Mesenchymal stem cell (in vitro differentiated cells and primary cell): Measurements from ENCODE around the gene CNOT8.

Experiments
- DNase-seq: peaks from one replicate; pipeline ENCODE4 v3.0.0-alpha.2; 2013
- H2AFZ ChIP-seq: one replicate; pipeline ENCODE4 v1.6.1; 2013; ENCODE audit warnings: low read depth, mild to moderate bottlenecking, control low read depth, inconsistent platforms, low read length, moderate library complexity
- H2AK5ac ChIP-seq: 2 replicates; pipeline ENCODE4 v1.6.1; 2013; ENCODE audit warnings: low read length, moderate library complexity, mild to moderate bottlenecking, inconsistent platforms; ENCODE audit not compliant: severe bottlenecking
- H2BK120ac ChIP-seq: one replicate; pipeline ENCODE4 v1.6.1; 2013; ENCODE audit warnings: low read depth, mild to moderate bottlenecking, inconsistent platforms, low read length, moderate library complexity
- H2BK12ac ChIP-seq, 2 experiments: one replicate each; pipeline ENCODE4 v1.6.1; 2013; ENCODE audit warnings: inconsistent platforms in 2 of 2, low read length in 2 of 2, mild to moderate bottlenecking in 2 of 2, moderate library complexity in 2 of 2, control low read depth in 1 of 2
- H2BK15ac ChIP-seq: one replicate; pipeline ENCODE4 v1.6.1; 2013; ENCODE audit warnings: mild to moderate bottlenecking, low read depth, inconsistent platforms; ENCODE audit not compliant: poor library complexity, severe bottlenecking
- H2BK5ac ChIP-seq: 2 replicates; pipeline ENCODE4 v1.6.1; 2013; ENCODE audit warnings: low read depth, mild to moderate bottlenecking, low read length, control low read depth, inconsistent platforms; ENCODE audit not compliant: poor library complexity, severe bottlenecking
- H3K14ac ChIP-seq, 2 experiments: one replicate each; pipeline ENCODE4 v1.6.1; 2013; ENCODE audit warnings: inconsistent platforms in 2 of 2, low read length in 2 of 2, control low read depth in 1 of 2, mild to moderate bottlenecking in 1 of 2, moderate library complexity in 1 of 2
- H3K18ac ChIP-seq, 2 experiments: one replicate each; pipeline ENCODE4 v1.6.1; 2013; ENCODE audit warnings: inconsistent platforms in 2 of 2, low read length in 2 of 2, control low read depth in 1 of 2, low read depth in 1 of 2, mild to moderate bottlenecking in 1 of 2
- H3K23ac ChIP-seq, 2 experiments: one replicate each; pipeline ENCODE4 v1.6.1; 2013; ENCODE audit warnings: inconsistent platforms in 2 of 2, low read length in 2 of 2, mild to moderate bottlenecking in 2 of 2, moderate library complexity in 2 of 2, control low read depth in 1 of 2
- H3K27ac ChIP-seq: 2 replicates; pipeline ENCODE4 v1.5.1; 2013; ENCODE audit warnings: mild to moderate bottlenecking, moderate library complexity, low read length, control low read depth, inconsistent platforms; ENCODE audit not compliant: poor library complexity, severe bottlenecking
- H3K27me3 ChIP-seq, 2 experiments: 2 replicates each; pipeline versions ENCODE4 v1.6.1 to v1.7.0; 2013; ENCODE audit warnings: low read length in 2 of 2, mild to moderate bottlenecking in 2 of 2, moderate library complexity in 2 of 2, control low read depth in 1 of 2, inconsistent platforms in 1 of 2; ENCODE audit not compliant: control insufficient read depth in 1 of 2, insufficient read depth in 1 of 2
- H3K36me3 ChIP-seq, 2 experiments: 2 replicates each; pipeline versions ENCODE4 v1.6.1 to v1.7.0; 2013; ENCODE audit warnings: low read length in 2 of 2, control low read depth in 1 of 2, inconsistent platforms in 1 of 2, low read depth in 1 of 2, mild to moderate bottlenecking in 1 of 2; ENCODE audit not compliant: insufficient read depth in 2 of 2, control insufficient read depth in 1 of 2
- H3K4ac ChIP-seq, 2 experiments: one replicate each; pipeline ENCODE4 v1.6.1; 2013; ENCODE audit warnings: inconsistent platforms in 2 of 2, low read length in 2 of 2, mild to moderate bottlenecking in 2 of 2, moderate library complexity in 2 of 2, control low read depth in 1 of 2, low read depth in 1 of 2
- H3K4me1 ChIP-seq: 2 replicates; pipeline ENCODE4 v1.6.1; 2013; ENCODE audit warnings: low read depth, low read length, control low read depth; ENCODE audit not compliant: control insufficient read depth, insufficient read depth
- H3K4me2 ChIP-seq: 2 replicates; pipeline ENCODE4 v1.6.1; 2013; ENCODE audit warnings: low read length, mild to moderate bottlenecking, inconsistent platforms; ENCODE audit not compliant: poor library complexity, severe bottlenecking
- H3K4me3 ChIP-seq, 2 experiments: 2 replicates each; pipeline versions ENCODE4 v1.5.1 to v1.7.0; 2013; ENCODE audit warnings: low read length in 2 of 2, mild to moderate bottlenecking in 2 of 2, control low read depth in 1 of 2, low read depth in 1 of 2; ENCODE audit not compliant: insufficient read depth in 1 of 2
- H3K79me1 ChIP-seq: replicated peaks from 2 replicates; pipeline ENCODE4 v1.6.1; 2013; ENCODE audit warnings: mild to moderate bottlenecking, control low read depth, low read length, inconsistent platforms; ENCODE audit not compliant: poor library complexity, severe bottlenecking
- H3K9ac ChIP-seq: 2 replicates; pipeline ENCODE4 v1.7.0; 2013; ENCODE audit warnings: mild to moderate bottlenecking, low read length, moderate library complexity
- H3K9me3 ChIP-seq: 2 replicates; pipeline ENCODE4 v1.7.0; 2013; ENCODE audit warnings: mild to moderate bottlenecking, low read length; ENCODE audit not compliant: control insufficient read depth
- H4K8ac ChIP-seq: one replicate; pipeline ENCODE4 v1.6.1; 2013; ENCODE audit warnings: inconsistent platforms, mild to moderate bottlenecking, low read length, moderate library complexity
- H4K91ac ChIP-seq: one replicate; pipeline ENCODE4 v1.6.1; 2013; ENCODE audit warnings: mild to moderate bottlenecking, low read length, inconsistent platforms
- WGBS: methylation state at CpG from one replicate; pipeline ENCODE4 v1.1.7; 2013; ENCODE audit warnings: mixed read lengths; 5-methylcytosine and 5-hydroxymethylcytosine counted together

Gene CNOT8

GRCh38 chr5:154893381-154893780 lies 35.0 kb downstream of the CNOT8 start:
- no peak overlapping the region for H3K4ac ChIP-seq
- H2BK120ac ChIP-seq, result no peak overlapping the region
- no peak overlapping the region for H2BK5ac ChIP-seq
- DNase-seq, result no peak
- no peak overlapping the region for H4K8ac ChIP-seq
- no peaks in the 10 kb centered on the region for H3K4me1 ChIP-seq
- H2BK12ac ChIP-seq, result no peak overlapping the region
- H3K27me3 ChIP-seq, result no peaks in the 10 kb centered on the region
- H3K9ac ChIP-seq, result no peak overlapping the region
- H3K36me3 ChIP-seq, result peaks cover 46 to 87% of the 10 kb centered on the region in 2 experiments
- no peak overlapping the region for H2BK15ac ChIP-seq
- H3K4me2 ChIP-seq, result no peak overlapping the region
- no peak overlapping the region for H2AK5ac ChIP-seq
- H3K79me1 ChIP-seq, result no peaks in the 10 kb centered on the region
- H3K9me3 ChIP-seq, result peaks cover 8% of the 10 kb centered on the region
- H3K27ac ChIP-seq, result no peak overlapping the region
- H3K23ac ChIP-seq, result no peak overlapping the region
- no peak overlapping the region for H3K4me3 ChIP-seq
- no peak overlapping the region for H2AFZ ChIP-seq
- H4K91ac ChIP-seq, result no peak overlapping the region
- H3K18ac ChIP-seq, result no peak overlapping the region
- WGBS, result 93% methylated on average over 3 of the region's 5 CpGs
- H3K14ac ChIP-seq, result no peak overlapping the region

- peaks cover 2% of the 10 kb centered on the region for H3K79me1 ChIP-seq
- H4K91ac ChIP-seq, result no peak overlapping the region
- no peak overlapping the region for H4K8ac ChIP-seq
- WGBS, result 94% methylated on average over 9 of the region's 14 CpGs
- H2AK5ac ChIP-seq, result no peak overlapping the region
- no peak overlapping the region for H3K4me3 ChIP-seq
- H3K36me3 ChIP-seq, result peaks cover 44 to 87% of the 10 kb centered on the region in 2 experiments
- no peak overlapping the region for H3K18ac ChIP-seq
- no peaks in the 10 kb centered on the region for H3K9me3 ChIP-seq
- no peaks in the 10 kb centered on the region for H3K27me3 ChIP-seq
- H2AFZ ChIP-seq, result no peak overlapping the region
- no peak for DNase-seq
- no peak overlapping the region for H2BK120ac ChIP-seq
- no peak overlapping the region for H3K4me2 ChIP-seq
- no peak overlapping the region for H2BK15ac ChIP-seq
- no peak overlapping the region for H2BK12ac ChIP-seq
- no peaks in the 10 kb centered on the region for H3K4me1 ChIP-seq
- H3K14ac ChIP-seq, result no peak overlapping the region
- no peak overlapping the region for H2BK5ac ChIP-seq
- H3K23ac ChIP-seq, result no peak overlapping the region
- no peak overlapping the region for H3K9ac ChIP-seq
- H3K27ac ChIP-seq, result no peak overlapping the region
- no peak overlapping the region for H3K4ac ChIP-seq
Measured at GRCh38 chr5:154895606-154896561, 37.5 kb downstream of the CNOT8 start.

- no peak overlapping the region for H3K18ac ChIP-seq
- no peak overlapping the region for H2BK15ac ChIP-seq
- H3K4ac ChIP-seq, result no peak overlapping the region
- H3K4me3 ChIP-seq, result no peak overlapping the region
- H2AK5ac ChIP-seq, result no peak overlapping the region
- H3K4me1 ChIP-seq, result peaks cover under 1% of the 10 kb centered on the region
- no peak overlapping the region for H2BK12ac ChIP-seq
- no peak overlapping the region for H2BK120ac ChIP-seq
- H4K91ac ChIP-seq, result no peak overlapping the region
- peaks cover 2% of the 10 kb centered on the region for H3K79me1 ChIP-seq
- no peak overlapping the region for H3K14ac ChIP-seq
- H3K4me2 ChIP-seq, result no peak overlapping the region
- no peak overlapping the region for H3K27ac ChIP-seq
- H2AFZ ChIP-seq, result no peak overlapping the region
- no peak overlapping the region for H3K23ac ChIP-seq
- peaks cover 36 to 87% of the 10 kb centered on the region in 2 experiments for H3K36me3 ChIP-seq
- H4K8ac ChIP-seq, result no peak overlapping the region
- H3K27me3 ChIP-seq, result no peaks in the 10 kb centered on the region
- no peak for DNase-seq
- H2BK5ac ChIP-seq, result no peak overlapping the region
- H3K9ac ChIP-seq, result no peak overlapping the region
- no peaks in the 10 kb centered on the region for H3K9me3 ChIP-seq
Measured at GRCh38 chr5:154896562-154897165, 38.2 kb downstream of the CNOT8 start.

GRCh38 chr5:154898210-154898609 lies 39.8 kb downstream of the CNOT8 start:
- no peak overlapping the region for H3K4me2 ChIP-seq
- H3K9me3 ChIP-seq, result no peaks in the 10 kb centered on the region
- H3K79me1 ChIP-seq, result peaks cover 2% of the 10 kb centered on the region
- no peak overlapping the region for H4K8ac ChIP-seq
- no peak overlapping the region for H2AK5ac ChIP-seq
- DNase-seq, result no peak
- H2BK5ac ChIP-seq, result no peak overlapping the region
- H4K91ac ChIP-seq, result no peak overlapping the region
- peaks cover 24 to 92% of the 10 kb centered on the region in 2 experiments for H3K36me3 ChIP-seq
- no peak overlapping the region for H3K4me3 ChIP-seq
- no peak overlapping the region for H3K18ac ChIP-seq
- no peak overlapping the region for H2AFZ ChIP-seq
- H3K27ac ChIP-seq, result no peak overlapping the region
- H3K23ac ChIP-seq, result no peak overlapping the region
- H3K27me3 ChIP-seq, result no peaks in the 10 kb centered on the region
- 100% methylated on average over 2 of the region's 4 CpGs for WGBS
- H3K4me1 ChIP-seq, result peaks cover 1% of the 10 kb centered on the region
- H2BK12ac ChIP-seq, result no peak overlapping the region
- H3K4ac ChIP-seq, result no peak overlapping the region
- H2BK120ac ChIP-seq, result no peak overlapping the region
- no peak overlapping the region for H2BK15ac ChIP-seq
- no peak overlapping the region for H3K9ac ChIP-seq
- H3K14ac ChIP-seq, result no peak overlapping the region
